Middle frontal gyrus (tissue), 1 donor: Measurements from ENCODE around the gene POU2F3.

ENCODE experiments used
- DNase-seq: peaks from one replicate; pipeline ENCODE4 v3.0.0-alpha.2; 2015; ENCODE audit warnings: low spot score; ENCODE audit errors: extremely low spot score

POU2F3 gene

DNA sequence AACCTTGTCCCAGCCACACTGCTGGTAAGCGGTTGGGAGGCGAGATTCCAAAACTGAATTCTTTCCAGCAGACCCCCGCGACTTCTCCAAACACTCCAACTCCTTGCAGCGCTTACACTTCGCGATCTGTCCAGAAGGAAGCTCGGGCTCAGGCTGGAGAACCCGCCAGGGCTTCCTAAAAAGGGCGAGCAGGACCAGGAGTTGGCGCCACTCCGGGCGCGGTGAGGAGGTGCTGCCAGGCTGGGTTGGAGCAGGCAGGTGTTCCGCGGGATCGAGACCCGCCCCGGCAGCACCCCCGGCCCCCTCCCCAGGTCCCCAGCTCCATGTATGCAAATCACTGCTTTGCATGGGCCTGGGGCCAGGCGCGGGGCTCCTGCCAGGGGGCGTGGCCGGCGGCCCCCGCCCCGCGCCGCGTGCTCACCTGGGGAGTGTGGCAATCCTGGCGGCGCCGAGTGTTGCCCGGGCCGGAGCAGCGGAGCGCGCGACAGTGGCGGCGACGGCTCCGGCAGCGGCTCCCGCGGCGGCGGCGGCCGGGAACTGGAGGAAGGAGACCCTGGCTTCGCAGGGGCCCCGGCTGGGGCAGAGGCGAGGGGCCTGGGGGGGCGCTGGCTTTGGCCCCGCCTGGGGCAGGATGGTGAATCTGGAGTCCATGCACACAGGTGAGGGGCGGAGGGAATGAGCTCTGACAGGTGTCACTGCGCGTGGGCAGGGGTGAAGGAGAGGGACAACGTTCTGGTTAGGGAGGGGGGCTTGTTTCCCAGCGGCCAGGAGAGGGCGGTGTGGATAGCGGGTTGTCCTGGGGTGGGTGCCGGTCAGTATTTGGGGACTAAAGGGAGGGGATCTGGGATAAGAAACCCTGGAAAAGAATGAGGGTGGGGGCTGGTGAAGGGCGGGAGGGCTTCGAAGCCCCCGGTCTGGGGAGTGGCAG lies at the start of gene POU2F3:
Gene POU2F3 (plus strand): TSS at position 428 of the 928 bp plus-strand sequence. CDS start 204 bp downstream, at position 632.
- no peak for DNase-seq

- no peak for DNase-seq
Measured at GRCh38 chr11:120191058-120191457, 48.9 kb upstream of the POU2F3 start.

GRCh38 chr11:120192831-120193625 lies 46.9 kb upstream of the POU2F3 start:
- no peak for DNase-seq

GRCh38 chr11:120194166-120194565 lies 45.8 kb upstream of the POU2F3 start:
- no peak for DNase-seq

- DNase-seq, result no peak
Measured at GRCh38 chr11:120195601-120196320, 44.2 kb upstream of the POU2F3 start.

DNA sequence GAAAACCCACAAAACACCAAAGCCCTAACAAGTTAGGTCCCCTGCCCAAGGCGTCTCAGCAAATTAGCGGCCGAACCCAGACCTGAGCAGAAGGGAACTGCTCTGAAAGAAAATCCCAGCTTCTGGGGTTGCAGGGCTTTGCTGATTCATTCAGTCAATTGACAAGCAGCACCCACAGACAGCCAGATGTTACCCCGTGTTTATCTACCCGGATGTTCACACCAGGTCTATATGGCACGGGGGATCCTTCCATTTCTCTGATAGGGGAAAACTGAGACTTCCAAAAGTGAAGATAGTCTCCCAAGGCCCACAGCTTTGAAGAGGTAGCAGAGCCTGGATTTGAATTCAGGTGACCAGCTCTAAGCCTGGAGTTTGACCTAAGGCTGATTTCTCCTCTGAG lies 43.1 kb upstream of the POU2F3 start:
- DNase-seq, result no peak

- DNase-seq, result no peak
Measured at GRCh38 chr11:120197251-120197891, 42.6 kb upstream of the POU2F3 start.

DNA sequence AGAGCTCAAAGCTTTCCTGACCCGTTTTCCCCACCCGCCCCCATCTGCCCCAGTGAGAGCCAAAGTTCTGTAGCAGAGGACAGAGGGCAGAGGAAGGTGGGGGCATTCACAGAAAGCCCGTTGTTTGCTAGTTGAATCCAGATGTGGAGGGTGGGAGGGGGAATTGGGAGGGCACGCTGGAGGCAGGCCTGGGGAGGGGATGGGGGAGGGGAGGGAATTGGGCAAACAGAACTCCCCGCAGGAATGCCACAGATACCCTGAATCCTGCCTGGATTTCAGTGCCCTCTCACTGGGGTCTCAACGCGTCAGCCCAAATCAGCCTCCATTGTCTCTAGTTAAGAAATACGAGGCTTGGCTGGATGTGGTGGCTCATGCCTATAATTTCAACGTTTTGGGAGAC lies 42.0 kb upstream of the POU2F3 start:
- DNase-seq, result no peak

- no peak for DNase-seq
Measured at GRCh38 chr11:120198403-120198786, 41.5 kb upstream of the POU2F3 start.

DNA sequence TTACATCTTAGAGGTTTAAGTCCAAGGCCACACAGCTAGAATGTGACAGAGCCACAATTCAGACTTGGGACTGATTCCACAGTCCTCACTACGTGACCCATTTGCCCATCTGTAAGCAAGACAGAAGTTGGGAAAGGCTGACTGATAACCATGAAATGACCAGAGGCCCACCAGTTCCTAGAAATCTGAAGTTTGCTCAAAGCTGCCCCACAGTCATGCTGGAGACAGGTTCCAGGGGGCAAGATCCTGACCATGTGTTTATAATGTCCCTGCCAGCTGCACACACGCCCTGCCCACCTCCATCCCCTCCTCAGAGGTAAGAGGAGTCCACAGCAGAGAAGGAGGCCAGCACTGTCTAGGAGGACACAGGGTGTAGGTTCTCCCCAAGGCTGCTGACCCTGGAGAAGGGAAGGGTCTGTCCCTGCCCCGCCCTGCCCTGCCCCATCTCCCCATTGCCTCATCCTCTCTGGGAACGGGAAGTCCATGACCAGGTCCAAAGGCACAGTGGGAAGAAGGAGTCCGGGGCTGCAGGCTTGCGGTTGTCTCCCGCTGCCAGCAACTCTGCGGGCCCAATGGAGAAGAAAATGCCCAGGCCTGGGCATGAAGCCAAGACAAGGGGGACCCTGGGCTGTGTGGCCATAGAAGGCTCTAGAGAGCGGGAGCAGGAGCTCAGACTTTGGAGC lies 41.0 kb upstream of the POU2F3 start:
- DNase-seq, result no peak

DNA sequence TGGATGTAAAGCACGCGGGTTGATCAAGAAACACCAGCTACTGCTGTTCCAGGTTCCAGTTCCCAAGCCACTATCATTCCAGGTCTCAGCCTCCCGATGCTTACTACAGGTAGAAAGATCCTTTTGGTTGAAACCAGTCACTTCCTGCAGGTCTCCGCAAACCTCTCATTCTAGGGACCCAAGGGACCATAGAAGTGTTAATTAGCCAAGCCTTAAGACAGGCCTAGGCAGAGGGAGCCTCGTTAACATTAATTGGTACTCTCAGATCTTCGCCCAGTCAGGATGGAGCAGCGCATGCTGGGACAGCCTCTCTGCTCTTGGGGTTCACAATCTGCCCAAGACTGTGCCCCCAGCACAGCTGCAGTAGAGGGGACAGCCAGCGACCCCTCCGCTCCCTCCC lies 40.3 kb upstream of the POU2F3 start:
- DNase-seq, result no peak

DNA sequence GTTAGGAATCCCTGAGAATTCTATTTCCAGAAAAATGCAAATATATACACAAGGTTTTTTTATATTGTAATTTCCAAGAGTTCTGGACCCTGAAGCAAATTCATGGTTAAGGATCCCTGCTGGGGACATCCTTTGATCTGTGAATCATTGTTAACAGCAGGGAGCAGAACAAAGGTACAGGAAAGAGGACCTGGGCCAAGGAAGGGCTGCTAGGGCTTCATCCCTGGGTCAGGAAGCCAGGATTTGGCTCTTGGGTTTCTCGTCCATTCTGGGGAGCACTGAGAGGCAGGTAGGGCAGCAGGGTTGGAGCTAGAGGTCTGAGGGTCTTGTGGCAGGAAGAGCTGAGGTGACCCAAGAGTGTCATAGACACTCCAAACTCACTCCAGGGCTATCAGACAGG lies 39.3 kb upstream of the POU2F3 start:
- no peak for DNase-seq

DNA sequence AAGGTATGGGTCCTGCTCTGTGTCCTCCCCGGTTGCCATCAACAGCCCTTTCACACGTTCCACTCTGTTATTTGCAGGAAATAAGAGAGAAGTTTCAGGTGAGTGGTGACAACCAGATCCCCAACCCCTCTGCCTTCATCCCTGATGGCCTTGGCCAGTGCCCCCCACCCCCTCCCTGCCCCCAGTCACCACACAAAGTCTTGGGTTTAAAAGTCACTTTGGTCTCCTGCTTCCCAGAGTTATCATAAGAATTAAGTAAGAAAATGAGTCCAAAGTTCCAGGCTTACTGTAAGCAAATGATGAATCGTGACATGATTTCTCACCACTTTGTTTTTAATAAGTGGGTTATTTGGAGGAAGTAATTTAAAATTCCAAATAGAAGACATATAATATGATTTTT lies 38.3 kb upstream of the POU2F3 start:
- DNase-seq, result no peak

GRCh38 chr11:120203626-120204025 lies 36.3 kb upstream of the POU2F3 start:
- DNase-seq, result no peak

DNA sequence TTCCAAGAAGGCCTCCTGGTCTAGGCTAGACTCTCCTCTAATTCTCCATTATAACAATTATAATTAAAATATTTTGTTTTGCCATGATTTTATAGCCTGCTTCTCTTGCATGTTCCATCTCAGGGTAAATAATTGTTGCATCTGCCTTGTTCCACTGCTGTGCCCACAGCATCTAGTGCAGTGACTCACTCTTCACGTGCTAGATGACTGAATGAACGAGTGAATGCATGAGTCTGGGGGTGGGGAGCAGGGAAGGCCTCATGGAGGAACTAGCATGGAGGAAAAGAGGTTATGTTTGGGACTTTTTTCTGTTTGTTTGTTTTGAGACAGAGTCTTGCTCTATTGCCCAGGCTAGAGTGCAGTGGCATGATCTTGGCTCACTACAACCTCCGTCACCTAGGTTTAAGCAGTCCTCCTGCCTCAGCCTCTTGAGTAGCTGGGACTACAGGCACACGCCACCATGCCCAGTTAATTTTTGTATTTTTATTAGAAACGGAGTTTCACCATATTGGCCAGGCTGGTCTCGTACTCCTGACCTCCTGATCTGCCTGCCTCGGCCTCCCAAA lies 34.3 kb upstream of the POU2F3 start:
- DNase-seq, result no peak

DNA sequence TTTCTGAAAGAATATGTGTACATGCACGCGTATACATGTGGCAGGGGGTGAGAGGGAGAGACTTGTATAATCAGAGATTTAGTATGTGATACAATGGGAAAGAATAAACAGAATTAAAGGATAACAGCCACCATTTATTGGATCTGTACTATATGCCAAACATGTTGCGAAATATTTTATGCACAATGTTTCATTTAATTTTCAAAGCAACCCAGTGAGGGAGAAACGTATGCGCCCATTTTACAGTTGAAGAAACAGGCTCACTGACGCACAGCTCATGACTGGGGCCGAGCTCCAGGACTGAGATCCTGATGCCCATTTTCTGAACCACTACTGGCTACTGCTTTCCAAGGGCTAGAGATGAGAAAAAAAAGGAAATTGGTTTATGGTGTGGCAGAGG lies 32.4 kb upstream of the POU2F3 start:
- no peak for DNase-seq

DNA sequence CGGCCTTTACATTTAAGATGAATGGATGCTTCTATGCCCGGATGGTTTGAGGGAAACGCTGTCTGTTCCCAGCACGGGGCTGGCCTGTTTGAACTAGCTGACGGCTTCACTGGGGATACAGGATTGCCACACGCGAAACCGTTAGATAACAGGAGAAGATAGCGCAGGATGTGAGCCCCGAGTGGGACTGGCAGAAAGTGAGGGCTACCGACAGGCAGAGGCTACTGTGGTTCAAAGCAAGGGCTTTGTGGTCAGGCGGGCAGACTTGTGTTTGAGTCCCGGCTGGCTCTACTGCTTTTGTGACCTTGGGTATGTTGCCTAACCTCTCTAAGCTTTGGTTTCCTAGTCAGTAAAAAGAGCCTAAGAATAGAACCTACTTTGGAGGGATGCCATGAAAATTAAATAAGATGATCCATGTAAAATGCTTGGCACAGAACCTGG lies 31.9 kb upstream of the POU2F3 start:
- no peak for DNase-seq

DNA sequence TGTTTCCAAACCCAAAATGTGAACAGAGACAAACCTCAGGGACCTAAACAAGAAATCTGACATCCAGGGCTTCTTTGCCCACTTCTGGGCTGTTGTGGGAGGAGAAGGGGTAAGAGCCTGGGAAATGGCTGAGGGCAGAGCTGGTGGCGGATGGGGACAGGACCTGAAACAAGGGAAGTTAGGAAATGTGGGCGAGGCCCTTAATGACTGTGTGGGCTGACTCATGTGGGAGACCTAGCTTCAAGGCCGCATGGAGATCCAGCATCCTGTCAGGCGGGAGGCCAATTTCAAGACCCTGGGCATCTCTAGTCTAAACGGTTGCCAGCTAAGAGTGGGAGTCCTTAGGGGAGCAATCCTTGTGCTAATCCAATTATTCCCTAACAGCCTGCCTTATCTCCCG lies 31.2 kb upstream of the POU2F3 start:
- DNase-seq, result no peak

- no peak for DNase-seq
Measured at GRCh38 chr11:120209746-120210625, 30.0 kb upstream of the POU2F3 start.
